Body of pancreas (tissue), 4 donors: Measurements from ENCODE around the gene BMPER.

Experiments
- POLR2A ChIP-seq, 3 donors: fragments of 450-650 bp; IDR thresholded peaks; one replicate each; pipeline ENCODE4 v1.6.1; 2016; ENCODE audit warnings: antibody characterized with exemption in 3 of 3, mild to moderate bottlenecking in 2 of 3
- TF ChIP-seq, protein P1 (sequence below), 7 experiments: fragments of 450-650 bp in 4 of 7; fragments of 200-600 bp in 3 of 7; sonication (generic) in 3 of 7; IDR thresholded peaks; one replicate each; pipeline ENCODE4 v1.5.1; 2016 to 2019; ENCODE audit warnings: antibody characterized with exemption in 7 of 7

DNA sequence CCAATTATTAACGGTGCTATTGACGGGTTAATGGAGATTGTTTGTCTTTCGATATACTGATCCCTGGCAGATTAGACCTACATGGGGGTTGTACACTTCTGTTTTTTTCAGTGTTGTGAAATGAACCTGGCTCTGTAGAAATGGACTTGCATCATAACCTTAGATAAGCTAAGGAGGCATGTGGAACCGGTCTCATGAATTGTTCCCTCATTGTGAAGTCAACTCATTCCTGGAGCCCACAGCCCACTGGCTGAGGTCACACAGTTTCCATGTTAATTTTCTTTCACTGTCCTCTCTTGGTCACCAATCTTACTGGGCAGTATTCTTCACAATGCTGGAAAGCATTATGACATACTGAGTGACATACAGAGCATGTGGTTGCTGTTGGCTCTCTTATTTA, 202.8 kb downstream of the BMPER start:
- TF ChIP-seq, protein P1, sequence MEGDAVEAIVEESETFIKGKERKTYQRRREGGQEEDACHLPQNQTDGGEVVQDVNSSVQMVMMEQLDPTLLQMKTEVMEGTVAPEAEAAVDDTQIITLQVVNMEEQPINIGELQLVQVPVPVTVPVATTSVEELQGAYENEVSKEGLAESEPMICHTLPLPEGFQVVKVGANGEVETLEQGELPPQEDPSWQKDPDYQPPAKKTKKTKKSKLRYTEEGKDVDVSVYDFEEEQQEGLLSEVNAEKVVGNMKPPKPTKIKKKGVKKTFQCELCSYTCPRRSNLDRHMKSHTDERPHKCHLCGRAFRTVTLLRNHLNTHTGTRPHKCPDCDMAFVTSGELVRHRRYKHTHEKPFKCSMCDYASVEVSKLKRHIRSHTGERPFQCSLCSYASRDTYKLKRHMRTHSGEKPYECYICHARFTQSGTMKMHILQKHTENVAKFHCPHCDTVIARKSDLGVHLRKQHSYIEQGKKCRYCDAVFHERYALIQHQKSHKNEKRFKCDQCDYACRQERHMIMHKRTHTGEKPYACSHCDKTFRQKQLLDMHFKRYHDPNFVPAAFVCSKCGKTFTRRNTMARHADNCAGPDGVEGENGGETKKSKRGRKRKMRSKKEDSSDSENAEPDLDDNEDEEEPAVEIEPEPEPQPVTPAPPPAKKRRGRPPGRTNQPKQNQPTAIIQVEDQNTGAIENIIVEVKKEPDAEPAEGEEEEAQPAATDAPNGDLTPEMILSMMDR (IDR thresholded peaks at IDR 0.05): no peak
- no peak for TF ChIP-seq POLR2A (IDR thresholded peaks at IDR 0.05)
